ENCODE data around the gene SOX10. TPM values are rescaled to one million over a fixed set of nuclear protein-coding genes. Genes with fewer than 3 reads are reported as not detected.

The SOX10 gene
- total and polyA plus RNA-seq, 4 experiments from 2014 or later = not detected

DNA sequence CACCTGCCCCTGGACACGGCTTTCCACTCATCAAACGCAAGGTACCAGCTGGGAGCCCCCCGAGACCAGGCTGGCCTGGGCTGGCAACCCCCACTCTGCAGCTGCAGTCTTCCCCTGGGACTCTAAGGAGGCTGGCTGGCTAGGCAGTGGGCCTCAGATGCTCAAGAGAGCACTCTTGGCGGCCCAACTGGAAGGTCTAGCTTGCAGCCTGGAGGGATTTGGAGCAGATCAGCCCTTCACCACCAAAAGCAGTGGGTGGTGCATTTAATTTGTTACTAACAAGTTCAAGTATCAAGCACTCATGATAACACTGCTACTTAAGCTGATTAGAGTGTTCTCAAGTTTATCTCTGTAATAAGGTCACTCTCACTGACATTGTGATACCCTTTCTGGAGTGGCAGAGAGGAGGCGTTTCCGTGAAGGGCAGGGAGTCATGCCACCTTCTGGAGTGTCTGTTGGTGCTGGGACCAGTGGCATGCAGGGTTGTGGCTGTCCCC, 52.4 kb downstream of the SOX10 start:
- Histone ChIP-seq H3K27me3 (ENCODE audit: insufficient read depth, low read length) (no peaks in the 10 kb centered on the region), H3K9me3 (ENCODE audit: control insufficient read depth in 1 of 2, low read length in 2 of 2) (no peaks in the 10 kb centered on the region), H3K27ac (ENCODE audit: low read depth, low read length) (no peak overlapping the region), H3K4me1 (ENCODE audit: insufficient read depth, low read length) (peaks cover 11% of the 10 kb centered on the region), H3K36me3 (ENCODE audit: insufficient read depth, low read length) (peaks cover 10% of the 10 kb centered on the region), H3K4me3 (ENCODE audit: low read length in 2 of 2) (no peak overlapping the region)
- H3K9me3 Mint-ChIP-seq = peaks cover 0 to 2% (median 0%) of the 10 kb centered on the region in 8 donors
- no peaks in the 10 kb centered on the region for H3K27me3 Mint-ChIP-seq
- intact Hi-C loops (cut with micrococcal nuclease) = no loop called here
- ChIA-PET CTCF (ENCODE audit: partially characterized antibody) (interaction anchor here (0.6 to 5.5 kb wide), 13 partner anchors 16 to 122 kb away, joined by 3 to 42 read pairs (median 6); partner anchors contain the start of gene MICALL1), POLR2A (ENCODE audit: partially characterized antibody) (interaction anchor here (0.8 to 1.2 kb wide), 3 partner anchors 26 to 88 kb away, joined by 3 to 5 read pairs (median 3); partner anchors contain the start of genes ANKRD54 and MICALL1)
- no peak overlapping the region for H3K4me3 Mint-ChIP-seq
- no peak for DNase-seq
- H3K27ac Mint-ChIP-seq = peak overlapping the region in 2 of 7 donors; percentile 64 to 72
- H3K36me3 Mint-ChIP-seq = peaks cover 9 to 39% of the 10 kb centered on the region in 2 donors
- H3K4me1 Mint-ChIP-seq = peaks cover 7 to 13% (median 8%) of the 10 kb centered on the region in 4 donors

DNA sequence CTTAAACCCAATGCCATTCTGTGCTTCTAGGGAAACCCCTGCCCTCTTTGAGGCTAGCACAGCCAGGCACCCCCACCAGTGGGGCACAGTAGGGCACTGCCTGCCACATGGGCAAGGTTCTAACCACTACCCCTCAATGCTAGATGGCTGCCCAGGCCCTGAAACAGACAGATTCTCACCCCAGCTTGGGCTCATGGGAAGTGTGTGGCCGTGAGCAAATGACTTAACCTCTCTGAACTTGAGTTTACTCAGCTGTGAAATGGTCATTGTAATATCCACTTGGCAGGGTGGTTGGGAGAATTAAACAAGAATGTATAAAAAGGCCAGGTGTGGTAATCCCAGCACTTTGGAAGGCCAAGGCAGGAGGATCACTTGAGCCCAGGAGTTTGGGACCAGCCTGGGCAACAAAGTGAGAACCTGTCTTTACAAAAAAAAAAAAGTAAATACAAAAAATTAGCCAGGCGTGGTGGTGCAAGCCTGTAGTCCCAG, 53.4 kb downstream of the SOX10 start:
- peak overlapping the region in 3 of 7 donors; percentile 15 to 91 (median 35) for H3K27ac Mint-ChIP-seq
- no peak overlapping the region for H3K27ac ChIP-seq (ENCODE audit: low read depth, low read length)
- H3K4me1 ChIP-seq (ENCODE audit: insufficient read depth, low read length) = peaks cover 11% of the 10 kb centered on the region
- no peaks in the 10 kb centered on the region for H3K9me3 ChIP-seq (ENCODE audit: control insufficient read depth in 1 of 2, low read length in 2 of 2)
- intact Hi-C loops (cut with micrococcal nuclease) = no loop called here
- ChIA-PET POLR2A (ENCODE audit: partially characterized antibody) (interaction anchor here (0.6 to 1.5 kb wide), 2 partner anchors 25 to 98 kb away, joined by 4 to 6 read pairs; partner anchors contain the start of gene MICALL1), CTCF (ENCODE audit: partially characterized antibody) (interaction anchor here (1.2 to 5.5 kb wide), 5 partner anchors 17 to 113 kb away, joined by 4 to 42 read pairs (median 8); partner anchors contain the start of gene MICALL1)
- no peaks in the 10 kb centered on the region for H3K27me3 Mint-ChIP-seq
- peaks cover 7 to 13% (median 8%) of the 10 kb centered on the region in 4 donors for H3K4me1 Mint-ChIP-seq
- H3K9me3 Mint-ChIP-seq = peaks cover 0 to 2% (median 0%) of the 10 kb centered on the region in 8 donors
- H3K27me3 ChIP-seq (ENCODE audit: insufficient read depth, low read length) = no peaks in the 10 kb centered on the region
- peaks cover 13% of the 10 kb centered on the region for H3K36me3 ChIP-seq (ENCODE audit: insufficient read depth, low read length)
- H3K36me3 Mint-ChIP-seq = peaks cover 9 to 37% of the 10 kb centered on the region in 2 donors
- no peak for DNase-seq
- H3K4me3 ChIP-seq (ENCODE audit: low read length in 2 of 2) = no peak overlapping the region
- H3K4me3 Mint-ChIP-seq = no peak overlapping the region

GRCh38 chr22:37930270-37930951, 53.9 kb downstream of the SOX10 start:
- no peaks in the 10 kb centered on the region for H3K27me3 Mint-ChIP-seq
- H3K9me3 Mint-ChIP-seq = peaks cover 0 to 2% (median 0%) of the 10 kb centered on the region in 8 donors
- no peak overlapping the region for H3K27ac Mint-ChIP-seq
- DNase-seq = no peak
- H3K4me3 ChIP-seq (ENCODE audit: low read length in 2 of 2) = no peak overlapping the region
- H3K9me3 ChIP-seq (ENCODE audit: control insufficient read depth in 1 of 2, low read length in 2 of 2) = no peaks in the 10 kb centered on the region
- H3K4me1 ChIP-seq (ENCODE audit: insufficient read depth, low read length) = peaks cover 11% of the 10 kb centered on the region
- H3K27me3 ChIP-seq (ENCODE audit: insufficient read depth, low read length) = no peaks in the 10 kb centered on the region
- POLR2A ChIA-PET (ENCODE audit: partially characterized antibody) = interaction anchor here (1.5 kb wide), 1 partner anchor 24 kb away, joined by 6 read pairs; the partner anchor contains the start of gene MICALL1
- no peak overlapping the region for H3K27ac ChIP-seq (ENCODE audit: low read depth, low read length)
- H3K36me3 ChIP-seq (ENCODE audit: insufficient read depth, low read length) = peaks cover 13% of the 10 kb centered on the region
- CTCF ChIA-PET (ENCODE audit: partially characterized antibody) = interaction anchor here (1.2 to 5.5 kb wide), 5 partner anchors 18 to 113 kb away, joined by 4 to 42 read pairs (median 8); partner anchors contain the start of gene MICALL1
- H3K36me3 Mint-ChIP-seq = peaks cover 11 to 39% of the 10 kb centered on the region in 2 donors
- peaks cover 7 to 13% (median 8%) of the 10 kb centered on the region in 4 donors for H3K4me1 Mint-ChIP-seq
- H3K4me3 Mint-ChIP-seq = no peak overlapping the region
- intact Hi-C loops (cut with micrococcal nuclease) = no loop called here

GRCh38 chr22:37929390-37929789, 55.0 kb downstream of the SOX10 start:
- Mint-ChIP-seq H3K27ac (peak overlapping the region in 2 of 7 donors; percentile 62 to 63), H3K36me3 (peaks cover 14 to 45% of the 10 kb centered on the region in 2 donors), H3K4me3 (no peak overlapping the region), H3K27me3 (no peaks in the 10 kb centered on the region), H3K4me1 (peaks cover 7 to 13% (median 8%) of the 10 kb centered on the region in 4 donors), H3K9me3 (peaks cover 0 to 2% (median 0%) of the 10 kb centered on the region in 8 donors)
- no peaks in the 10 kb centered on the region for H3K9me3 ChIP-seq (ENCODE audit: control insufficient read depth in 1 of 2, low read length in 2 of 2)
- H3K4me1 ChIP-seq (ENCODE audit: insufficient read depth, low read length) = peaks cover 11% of the 10 kb centered on the region
- no peaks in the 10 kb centered on the region for H3K27me3 ChIP-seq (ENCODE audit: insufficient read depth, low read length)
- H3K36me3 ChIP-seq (ENCODE audit: insufficient read depth, low read length) = peaks cover 13% of the 10 kb centered on the region
- ChIA-PET POLR2A (ENCODE audit: partially characterized antibody) (no interaction called here), CTCF (ENCODE audit: partially characterized antibody) (no interaction called here)
- H3K27ac ChIP-seq (ENCODE audit: low read depth, low read length) = no peak overlapping the region
- no peak overlapping the region for H3K4me3 ChIP-seq (ENCODE audit: low read length in 2 of 2)
- intact Hi-C loops (cut with micrococcal nuclease) = no loop called here
- DNase-seq = no peak

- Mint-ChIP-seq H3K27ac (no peak overlapping the region), H3K9me3 (peaks cover 0 to 2% (median 0%) of the 10 kb centered on the region in 8 donors), H3K36me3 (peaks cover 18 to 45% of the 10 kb centered on the region in 2 donors), H3K27me3 (no peaks in the 10 kb centered on the region), H3K4me3 (no peak overlapping the region), H3K4me1 (peaks cover 0 to 3% (median 0%) of the 10 kb centered on the region in 4 donors)
- H3K27me3 ChIP-seq (ENCODE audit: insufficient read depth, low read length) = no peaks in the 10 kb centered on the region
- intact Hi-C loops (cut with micrococcal nuclease) = no loop called here
- ChIA-PET CTCF (ENCODE audit: partially characterized antibody) (interaction anchor here (0.6 kb wide), 1 partner anchor 8 kb away, joined by 3 read pairs; no protein-coding TSS in a partner anchor), POLR2A (ENCODE audit: partially characterized antibody) (interaction anchor here (0.7 to 1.2 kb wide), 2 partner anchors 21 to 84 kb away, joined by 3 read pairs; partner anchors contain the start of genes ANKRD54 and MICALL1)
- no peaks in the 10 kb centered on the region for H3K9me3 ChIP-seq (ENCODE audit: control insufficient read depth in 1 of 2, low read length in 2 of 2)
- H3K4me3 ChIP-seq (ENCODE audit: low read length in 2 of 2) = no peak overlapping the region
- DNase-seq = no peak
- H3K36me3 ChIP-seq (ENCODE audit: insufficient read depth, low read length) = peaks cover 13% of the 10 kb centered on the region
- no peak overlapping the region for H3K27ac ChIP-seq (ENCODE audit: low read depth, low read length)
- H3K4me1 ChIP-seq (ENCODE audit: insufficient read depth, low read length) = no peaks in the 10 kb centered on the region
Measured at GRCh38 chr22:37927637-37927936, 56.8 kb downstream of the SOX10 start.

DNA sequence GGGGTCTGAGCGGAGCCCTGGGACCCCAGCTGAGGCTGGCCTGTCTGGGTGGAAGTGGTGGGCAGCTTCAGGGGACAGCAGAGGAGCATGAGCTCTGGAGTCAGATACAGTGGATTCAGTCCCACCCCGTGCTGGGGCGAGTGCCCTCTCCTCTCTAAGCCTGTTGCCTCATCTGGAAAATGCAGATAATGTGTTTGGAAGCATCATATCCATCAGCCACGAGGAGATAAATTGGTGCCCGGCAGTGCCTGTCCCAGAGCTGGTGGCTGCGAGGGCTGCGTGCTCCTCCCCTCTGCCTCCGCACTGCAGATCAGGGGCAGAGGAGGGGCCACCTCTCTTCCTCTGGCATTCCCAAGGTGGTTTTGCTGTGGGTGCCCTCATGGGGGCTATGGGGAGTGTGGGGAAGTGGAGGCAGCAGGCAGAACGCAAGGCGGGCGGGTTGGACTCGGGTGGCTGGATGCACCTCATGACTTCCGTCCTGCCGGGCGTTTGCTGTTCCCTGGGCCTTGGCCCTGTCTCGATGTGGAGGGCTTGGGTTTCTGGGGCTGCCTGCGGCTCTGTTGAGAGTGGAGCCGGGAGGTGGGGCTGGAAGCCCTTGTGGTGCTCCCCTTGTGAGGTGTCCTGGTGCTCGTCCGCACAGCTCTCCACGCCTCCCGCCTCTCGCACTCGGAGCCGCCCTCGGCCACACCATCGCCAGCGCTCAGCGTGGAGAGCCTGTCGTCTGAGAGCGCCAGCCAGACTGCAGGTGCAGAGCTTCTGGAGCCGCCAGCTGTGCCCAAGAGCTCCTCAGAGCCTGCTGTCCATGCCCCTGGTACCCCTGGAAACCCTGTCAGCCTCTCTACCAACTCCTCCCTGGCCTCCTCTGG, 57.4 kb downstream of the SOX10 start:
- Histone ChIP-seq H3K9me3 (ENCODE audit: control insufficient read depth in 1 of 2, low read length in 2 of 2) (no peaks in the 10 kb centered on the region), H3K36me3 (ENCODE audit: insufficient read depth, low read length) (peaks cover 13% of the 10 kb centered on the region), H3K4me3 (ENCODE audit: low read length in 2 of 2) (no peak overlapping the region), H3K27ac (ENCODE audit: low read depth, low read length) (no peak overlapping the region), H3K27me3 (ENCODE audit: insufficient read depth, low read length) (no peaks in the 10 kb centered on the region), H3K4me1 (ENCODE audit: insufficient read depth, low read length) (no peaks in the 10 kb centered on the region)
- CTCF ChIA-PET (ENCODE audit: partially characterized antibody) = no interaction called here
- Mint-ChIP-seq H3K36me3 (peaks cover 17 to 43% of the 10 kb centered on the region in 2 donors), H3K27ac (no peak overlapping the region), H3K27me3 (no peaks in the 10 kb centered on the region), H3K9me3 (peaks cover 0 to 2% (median 0%) of the 10 kb centered on the region in 8 donors), H3K4me1 (peaks cover 0 to 3% (median 0%) of the 10 kb centered on the region in 4 donors), H3K4me3 (no peak overlapping the region)
- no peak for DNase-seq
- intact Hi-C loops (cut with micrococcal nuclease) = no loop called here
- POLR2A ChIA-PET (ENCODE audit: partially characterized antibody) = interaction anchor here (0.7 to 1.2 kb wide), 3 partner anchors 21 to 83 kb away, joined by 3 read pairs; partner anchors contain the start of genes ANKRD54 and MICALL1
